DOHH2 (cell line): Measurements from ENCODE around the gene WWC1.
"Not testable (repeated sequence)": the region's sequence is repeated elsewhere in the genome, so short reads cannot be mapped to it uniquely, and the experiment has no call there.

Source experiments
- H3F3A ChIP-seq: fragments of 200-600 bp; sonication (generic), shearing (Covaris generic); 2 replicates; pipeline ENCODE4 v1.6.0; 2016; ENCODE audit warnings: antibody characterized with exemption, mild to moderate bottlenecking; ENCODE audit not compliant: control insufficient read depth, insufficient read depth
- H3K27ac ChIP-seq: fragments of 200-600 bp; sonication (generic); 2 replicates; pipeline ENCODE4 v1.5.1; 2014; ENCODE audit warnings: low read depth, mild to moderate bottlenecking, low read length, moderate library complexity
- H3K27me3 ChIP-seq: fragments of 200-600 bp; sonication (generic); 2 replicates; pipeline ENCODE4 v1.6.1; 2014; ENCODE audit warnings: mild to moderate bottlenecking, low read length, mixed read lengths; ENCODE audit not compliant: control insufficient read depth
- H3K36me3 ChIP-seq: fragments of 200-600 bp; sonication (generic); 2 replicates; pipeline ENCODE4 v1.6.1; 2014; ENCODE audit warnings: mild to moderate bottlenecking, low read length, moderate library complexity, mixed read lengths; ENCODE audit not compliant: control insufficient read depth
- H3K4me1 ChIP-seq: fragments of 200-600 bp; sonication (generic); 2 replicates; pipeline ENCODE4 v1.6.1; 2014; ENCODE audit warnings: mild to moderate bottlenecking, low read length, mixed read lengths; ENCODE audit not compliant: control insufficient read depth
- H3K4me2 ChIP-seq: fragments of 200-600 bp; sonication (generic); 2 replicates; pipeline ENCODE4 v1.6.0; 2014; ENCODE audit warnings: mild to moderate bottlenecking, low read length, moderate library complexity
- H3K4me3 ChIP-seq: fragments of 200-600 bp; sonication (generic); 2 replicates; pipeline ENCODE4 v1.5.1; 2014; ENCODE audit warnings: mild to moderate bottlenecking, low read length, mixed read lengths
- H3K79me2 ChIP-seq: fragments of 200-600 bp; sonication (generic); 2 replicates; pipeline ENCODE4 v1.6.1; 2014; ENCODE audit warnings: mild to moderate bottlenecking, low read length, mixed read lengths; ENCODE audit not compliant: control insufficient read depth
- H3K9me2 ChIP-seq: fragments of 200-600 bp; sonication (generic); replicated peaks from 2 replicates; pipeline ENCODE4 v1.6.1; 2014; ENCODE audit warnings: mild to moderate bottlenecking, low read length, mixed read lengths; ENCODE audit not compliant: control insufficient read depth
- H3K9me3 ChIP-seq: fragments of 200-600 bp; sonication (generic); 2 replicates; pipeline ENCODE4 v1.6.1; 2014; ENCODE audit warnings: antibody characterized with exemption, low read length, mixed read lengths; ENCODE audit not compliant: control insufficient read depth, insufficient read depth
- H4K20me1 ChIP-seq: fragments of 200-600 bp; sonication (generic); 2 replicates; pipeline ENCODE4 v1.6.0; 2014; ENCODE audit warnings: low read depth, mild to moderate bottlenecking, antibody characterized with exemption, low read length, moderate library complexity; ENCODE audit not compliant: control insufficient read depth, insufficient read depth
- EZH2phosphoT487 ChIP-seq: fragments of 200-600 bp; sonication (generic); IDR thresholded peaks from 2 replicates; pipeline ENCODE4 v1.6.1; 2017; ENCODE audit warnings: borderline replicate concordance, mild to moderate bottlenecking, antibody characterized with exemption, low read length, moderate library complexity, mixed read lengths
- TF ChIP-seq, protein P1 (sequence below): fragments of 200-600 bp; sonication (generic); IDR thresholded peaks from one replicate; pipeline ENCODE4 v1.5.1; 2014; ENCODE audit warnings: antibody characterized with exemption, mild to moderate bottlenecking, low read depth, low read length; ENCODE audit not compliant: poor library complexity, severe bottlenecking

The WWC1 gene

DNA sequence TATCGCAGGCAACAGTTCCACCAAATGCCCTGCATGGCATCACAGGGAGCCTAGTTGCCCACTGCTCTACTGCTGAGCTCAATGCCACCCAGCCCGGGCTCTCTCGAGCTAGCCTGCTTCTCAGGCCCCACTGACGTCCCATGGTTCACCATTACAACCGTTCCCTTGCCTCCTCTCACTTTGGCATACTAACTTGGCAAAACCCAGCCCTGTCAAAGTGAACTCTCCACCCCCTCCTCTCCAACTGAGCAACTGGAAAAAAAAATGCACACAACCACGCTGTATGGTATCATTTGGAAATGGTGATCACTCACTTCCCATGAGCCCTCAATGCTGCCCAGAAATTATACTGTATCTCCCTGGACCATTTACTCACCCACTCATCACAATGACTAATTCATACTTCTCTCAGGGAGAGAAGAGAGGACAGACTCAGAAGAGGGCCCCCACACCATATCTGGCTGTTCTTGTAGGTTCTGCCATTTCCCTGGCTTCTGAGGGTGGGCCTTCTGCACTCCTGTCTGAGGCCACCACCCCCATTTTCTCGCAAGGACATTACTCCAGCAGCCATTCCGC, 143.4 kb downstream of the WWC1 start:
- H3K27ac ChIP-seq: no peak overlapping the region
- H3K9me2 ChIP-seq: no peaks in the 10 kb centered on the region
- H4K20me1 ChIP-seq: no peaks in the 10 kb centered on the region
- no peaks in the 10 kb centered on the region for H3K9me3 ChIP-seq
- H3F3A ChIP-seq: no peaks in the 10 kb centered on the region
- H3K27me3 ChIP-seq: no peaks in the 10 kb centered on the region
- H3K4me2 ChIP-seq: no peak overlapping the region
- no peaks in the 10 kb centered on the region for H3K36me3 ChIP-seq
- TF ChIP-seq, protein P1, sequence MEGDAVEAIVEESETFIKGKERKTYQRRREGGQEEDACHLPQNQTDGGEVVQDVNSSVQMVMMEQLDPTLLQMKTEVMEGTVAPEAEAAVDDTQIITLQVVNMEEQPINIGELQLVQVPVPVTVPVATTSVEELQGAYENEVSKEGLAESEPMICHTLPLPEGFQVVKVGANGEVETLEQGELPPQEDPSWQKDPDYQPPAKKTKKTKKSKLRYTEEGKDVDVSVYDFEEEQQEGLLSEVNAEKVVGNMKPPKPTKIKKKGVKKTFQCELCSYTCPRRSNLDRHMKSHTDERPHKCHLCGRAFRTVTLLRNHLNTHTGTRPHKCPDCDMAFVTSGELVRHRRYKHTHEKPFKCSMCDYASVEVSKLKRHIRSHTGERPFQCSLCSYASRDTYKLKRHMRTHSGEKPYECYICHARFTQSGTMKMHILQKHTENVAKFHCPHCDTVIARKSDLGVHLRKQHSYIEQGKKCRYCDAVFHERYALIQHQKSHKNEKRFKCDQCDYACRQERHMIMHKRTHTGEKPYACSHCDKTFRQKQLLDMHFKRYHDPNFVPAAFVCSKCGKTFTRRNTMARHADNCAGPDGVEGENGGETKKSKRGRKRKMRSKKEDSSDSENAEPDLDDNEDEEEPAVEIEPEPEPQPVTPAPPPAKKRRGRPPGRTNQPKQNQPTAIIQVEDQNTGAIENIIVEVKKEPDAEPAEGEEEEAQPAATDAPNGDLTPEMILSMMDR: no peak
- H3K79me2 ChIP-seq: no peaks in the 10 kb centered on the region
- H3K4me1 ChIP-seq: no peaks in the 10 kb centered on the region
- H3K4me3 ChIP-seq: no peak overlapping the region

DNA sequence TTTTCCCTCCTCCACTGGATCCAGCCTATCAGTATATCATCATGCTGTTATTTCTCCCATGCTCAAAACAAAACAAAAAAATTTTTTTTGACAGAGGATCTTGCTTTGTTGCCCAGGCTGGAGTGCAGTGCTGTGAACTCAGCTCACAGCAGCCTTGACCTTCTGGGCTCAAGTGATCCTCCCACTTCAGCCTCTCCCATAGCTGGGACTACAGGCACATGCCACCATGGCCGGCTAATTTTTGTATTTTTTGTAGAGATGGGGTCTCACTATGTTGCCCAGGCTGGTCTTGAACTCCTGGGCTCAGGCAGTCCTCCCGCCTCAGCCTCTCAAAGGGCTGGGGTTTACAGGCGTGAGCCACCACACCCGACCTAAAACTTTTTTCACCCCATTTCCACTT, 143.9 kb downstream of the WWC1 start:
- H3F3A ChIP-seq, H3K27ac ChIP-seq, H3K4me3 ChIP-seq, H3K9me2 ChIP-seq, H3K36me3 ChIP-seq, H3K79me2 ChIP-seq, H3K4me1 ChIP-seq, H3K9me3 ChIP-seq, H3K4me2 ChIP-seq, H4K20me1 ChIP-seq, H3K27me3 ChIP-seq: not testable (repeated sequence)

DNA sequence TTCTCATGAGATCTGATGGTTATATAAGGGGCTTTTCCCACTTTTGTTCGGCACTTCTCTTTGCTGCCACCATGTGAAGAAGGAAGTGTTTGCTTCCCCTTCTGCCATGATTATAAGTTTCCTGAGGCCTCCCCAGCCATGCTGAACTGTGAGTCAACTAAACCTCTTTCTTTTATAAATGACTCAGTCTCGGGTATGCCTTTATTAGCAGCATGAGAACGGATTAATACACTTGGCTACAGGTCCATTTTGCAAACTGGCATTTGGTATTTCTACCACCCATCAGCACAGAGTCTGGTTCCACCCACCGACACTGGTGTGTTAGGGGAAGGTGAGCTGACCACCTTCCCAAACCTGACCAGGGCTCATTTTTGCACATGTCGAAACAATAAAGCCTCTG, 146.9 kb downstream of the WWC1 start:
- no peak overlapping the region for H3K27ac ChIP-seq
- H3K9me3 ChIP-seq: no peaks in the 10 kb centered on the region
- H3K79me2 ChIP-seq: no peaks in the 10 kb centered on the region
- no peak overlapping the region for H3K4me2 ChIP-seq
- H4K20me1 ChIP-seq: no peaks in the 10 kb centered on the region
- H3F3A ChIP-seq: no peaks in the 10 kb centered on the region
- no peaks in the 10 kb centered on the region for H3K9me2 ChIP-seq
- no peaks in the 10 kb centered on the region for H3K4me1 ChIP-seq
- no peak overlapping the region for H3K4me3 ChIP-seq
- TF ChIP-seq, protein P1: no peak
- TF ChIP-seq EZH2phosphoT487: no peak
- H3K36me3 ChIP-seq: no peaks in the 10 kb centered on the region
- H3K27me3 ChIP-seq: no peaks in the 10 kb centered on the region

DNA sequence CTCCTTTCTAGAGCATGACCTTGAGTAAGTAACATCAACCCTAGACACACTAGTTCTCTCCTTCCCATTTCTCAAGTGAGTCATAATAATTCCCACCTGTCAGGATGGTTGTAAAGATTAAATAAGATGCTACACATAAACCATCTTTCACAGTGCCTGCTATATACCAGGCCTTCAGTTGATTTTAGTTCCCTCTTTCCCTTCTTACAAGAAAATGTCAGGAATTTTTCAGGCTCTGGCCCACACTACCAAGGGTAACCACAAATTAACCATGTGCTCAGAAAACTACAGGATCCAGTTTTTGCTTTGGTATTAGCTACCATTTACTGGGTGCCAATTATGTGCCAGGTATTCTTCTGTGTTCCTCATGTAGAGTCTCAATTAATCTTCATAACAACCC, 152.1 kb downstream of the WWC1 start:
- Histone ChIP-seq H4K20me1 (no peaks in the 10 kb centered on the region), H3K27ac (no peak overlapping the region), H3K27me3 (no peaks in the 10 kb centered on the region), H3K4me1 (no peaks in the 10 kb centered on the region), H3K9me3 (no peaks in the 10 kb centered on the region), H3K36me3 (no peaks in the 10 kb centered on the region), H3K9me2 (no peaks in the 10 kb centered on the region), H3F3A (no peaks in the 10 kb centered on the region), H3K79me2 (no peaks in the 10 kb centered on the region), H3K4me3 (no peak overlapping the region), H3K4me2 (no peak overlapping the region)
- TF ChIP-seq, protein P1: no peak
- TF ChIP-seq EZH2phosphoT487: no peak
